Measurements from ENCODE around the gene FCN3.
A peak's percentile ranks its signal among the peaks of the same experiment; 100 is the strongest.

Gene FCN3

DNA sequence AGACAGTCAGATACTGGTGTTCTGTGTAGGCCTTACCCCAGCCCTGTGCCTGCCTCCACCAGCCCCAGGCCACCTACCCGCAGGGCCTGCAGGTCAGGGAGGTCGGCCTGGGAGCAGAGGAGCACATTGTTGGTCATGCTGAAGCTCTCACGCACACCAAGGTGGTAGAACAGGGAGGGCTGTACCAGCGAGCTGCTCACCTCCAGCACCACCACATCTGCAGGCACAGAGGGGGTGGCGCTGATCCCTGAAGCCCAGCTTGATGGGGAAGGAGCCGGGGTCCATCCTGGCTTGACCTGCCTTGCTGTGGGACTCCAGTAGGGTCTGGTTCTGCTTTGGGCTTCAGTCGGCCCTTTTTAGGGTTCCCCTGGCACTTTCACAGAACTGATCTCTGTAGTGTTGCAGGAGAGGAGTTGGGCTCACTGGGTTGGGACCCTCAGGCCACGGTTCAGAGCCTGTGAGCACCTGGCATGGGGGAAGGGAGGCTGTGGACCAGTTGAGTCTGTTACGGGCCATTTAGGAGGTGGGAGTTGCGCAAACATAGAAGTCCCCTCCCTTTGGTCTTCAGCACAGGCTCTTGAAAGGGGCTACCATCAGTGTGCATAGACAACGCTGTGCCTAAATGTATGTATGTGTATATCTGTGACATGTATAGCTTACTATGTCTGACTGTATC lies 9.8 kb downstream of the FCN3 start:
- no peak for DNase-seq
- Mint-ChIP-seq H3K27me3 (peaks cover 23% of the 10 kb centered on the region), H3K4me3 (peak overlapping the region; percentile 84), H3K9me3 (no peaks in the 10 kb centered on the region), H3K27ac (no peak overlapping the region), H3K4me1 (peaks cover 50% of the 10 kb centered on the region), H3K36me3 (no peaks in the 10 kb centered on the region)
- CTCF ChIA-PET: interaction anchor here (0.8 to 8.4 kb wide), 9 partner anchors 8 to 319 kb away, joined by 3 to 96 read pairs (median 9); partner anchors contain the start of gene GPR3

DNA sequence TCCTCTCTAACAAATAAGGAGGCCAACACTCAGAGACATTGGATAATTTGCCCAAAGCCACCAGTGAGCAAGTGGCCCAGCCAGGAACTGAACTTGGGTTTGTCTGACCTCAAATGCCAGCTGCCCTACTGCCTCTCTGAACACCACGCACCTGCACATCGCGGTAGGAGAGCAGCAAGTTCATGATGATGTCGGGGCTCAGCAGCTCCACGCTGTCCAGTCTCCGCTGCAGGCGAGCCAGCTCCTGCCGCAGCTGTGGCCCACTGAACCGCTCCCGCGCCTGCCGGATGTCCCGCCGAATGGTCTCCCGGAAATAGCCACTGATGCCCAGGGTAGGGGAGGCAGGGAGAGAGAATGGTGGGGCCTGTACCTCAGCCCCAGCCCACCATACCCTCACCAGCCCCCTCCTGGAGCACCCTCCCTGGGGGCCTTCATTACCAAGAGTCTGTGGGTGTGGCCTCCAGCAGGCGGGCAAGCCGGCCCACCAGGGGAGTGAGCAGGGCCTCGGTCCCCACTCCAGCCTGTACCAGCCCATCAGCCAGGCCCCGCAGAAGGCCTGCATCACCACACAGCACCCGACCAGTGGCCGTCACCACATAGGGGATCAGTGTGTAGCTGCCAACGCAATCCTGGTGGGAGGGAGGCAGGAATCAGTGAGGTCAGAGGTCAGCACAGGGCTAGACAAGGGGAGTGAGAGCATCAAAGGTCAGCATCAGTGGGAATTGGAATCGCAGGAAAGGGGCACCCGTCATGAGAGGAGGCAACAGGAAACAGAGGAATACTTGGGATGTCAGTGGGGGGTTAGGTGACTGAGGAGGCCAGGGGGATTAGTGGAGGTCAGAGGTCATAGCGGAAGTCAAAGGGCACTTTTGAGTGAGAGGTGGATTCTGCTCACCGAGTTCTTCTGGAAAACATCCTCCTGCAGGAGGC lies 10.6 kb downstream of the FCN3 start:
- Mint-ChIP-seq H3K27ac (no peak overlapping the region), H3K4me3 (peak overlapping the region; percentile 6), H3K27me3 (peaks cover 28% of the 10 kb centered on the region), H3K9me3 (no peaks in the 10 kb centered on the region), H3K4me1 (peaks cover 50% of the 10 kb centered on the region), H3K36me3 (no peaks in the 10 kb centered on the region)
- CTCF ChIA-PET: interaction anchor here (2.9 to 3.8 kb wide), 2 partner anchors 18 to 23 kb away, joined by 9 to 28 read pairs; no protein-coding TSS in a partner anchor
- DNase-seq: no peak

DNA sequence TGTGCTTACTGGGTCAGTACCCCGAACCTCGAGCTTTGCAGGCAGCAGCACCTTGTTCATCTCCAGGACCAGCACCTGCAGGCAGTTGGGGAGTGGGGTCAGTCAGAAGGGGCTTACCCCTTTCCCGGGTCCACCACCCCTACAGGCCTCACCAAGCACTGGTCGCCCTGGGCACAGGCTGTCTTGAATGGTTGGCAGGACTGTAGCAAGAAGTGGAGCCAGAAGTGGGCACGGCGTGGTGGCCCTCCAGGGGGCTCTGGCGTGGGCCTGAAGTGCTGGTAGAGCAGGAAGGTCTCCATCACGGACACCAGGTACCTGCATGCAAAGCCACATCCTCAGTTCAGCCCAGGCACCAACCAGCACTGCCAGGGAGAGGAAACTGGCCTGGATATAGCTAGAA lies 13.1 kb downstream of the FCN3 start:
- Mint-ChIP-seq H3K9me3 (no peaks in the 10 kb centered on the region), H3K4me3 (no peak overlapping the region), H3K36me3 (no peaks in the 10 kb centered on the region), H3K4me1 (peaks cover 49% of the 10 kb centered on the region), H3K27ac (no peak overlapping the region), H3K27me3 (peaks cover 39% of the 10 kb centered on the region)
- no peak for DNase-seq
- CTCF ChIA-PET: interaction anchor here (0.6 to 1.2 kb wide), 3 partner anchors 19 to 369 kb away, joined by 3 to 5 read pairs (median 3); partner anchors contain the start of gene SYTL1

DNA sequence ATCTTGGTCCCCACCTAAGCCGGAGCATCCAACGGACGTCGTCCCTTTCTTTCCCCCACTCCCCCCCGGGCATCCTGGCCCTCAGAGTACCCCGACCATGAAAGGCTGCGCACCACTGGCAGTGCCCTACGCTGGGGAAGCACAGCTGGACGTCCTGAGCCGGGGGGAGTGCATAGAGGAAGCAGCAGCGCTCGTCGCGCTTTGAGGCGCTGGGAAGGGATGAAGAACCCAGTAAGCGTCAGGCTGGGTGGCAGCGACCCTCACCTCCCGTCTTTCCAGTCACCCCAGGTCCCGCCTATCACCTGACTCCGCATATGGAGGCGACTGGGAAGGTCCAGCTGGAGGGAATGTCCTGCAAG lies 13.6 kb downstream of the FCN3 start:
- H3K36me3 Mint-ChIP-seq: no peaks in the 10 kb centered on the region
- peaks cover 39% of the 10 kb centered on the region for H3K27me3 Mint-ChIP-seq
- no peak for DNase-seq
- peaks cover 54% of the 10 kb centered on the region for H3K4me1 Mint-ChIP-seq
- no peaks in the 10 kb centered on the region for H3K9me3 Mint-ChIP-seq
- peak overlapping the region; percentile 26 for H3K4me3 Mint-ChIP-seq
- CTCF ChIA-PET: interaction anchor here (0.6 to 1.3 kb wide), 2 partner anchors 28 to 370 kb away, joined by 3 to 5 read pairs; no protein-coding TSS in a partner anchor
- H3K27ac Mint-ChIP-seq: no peak overlapping the region

DNA sequence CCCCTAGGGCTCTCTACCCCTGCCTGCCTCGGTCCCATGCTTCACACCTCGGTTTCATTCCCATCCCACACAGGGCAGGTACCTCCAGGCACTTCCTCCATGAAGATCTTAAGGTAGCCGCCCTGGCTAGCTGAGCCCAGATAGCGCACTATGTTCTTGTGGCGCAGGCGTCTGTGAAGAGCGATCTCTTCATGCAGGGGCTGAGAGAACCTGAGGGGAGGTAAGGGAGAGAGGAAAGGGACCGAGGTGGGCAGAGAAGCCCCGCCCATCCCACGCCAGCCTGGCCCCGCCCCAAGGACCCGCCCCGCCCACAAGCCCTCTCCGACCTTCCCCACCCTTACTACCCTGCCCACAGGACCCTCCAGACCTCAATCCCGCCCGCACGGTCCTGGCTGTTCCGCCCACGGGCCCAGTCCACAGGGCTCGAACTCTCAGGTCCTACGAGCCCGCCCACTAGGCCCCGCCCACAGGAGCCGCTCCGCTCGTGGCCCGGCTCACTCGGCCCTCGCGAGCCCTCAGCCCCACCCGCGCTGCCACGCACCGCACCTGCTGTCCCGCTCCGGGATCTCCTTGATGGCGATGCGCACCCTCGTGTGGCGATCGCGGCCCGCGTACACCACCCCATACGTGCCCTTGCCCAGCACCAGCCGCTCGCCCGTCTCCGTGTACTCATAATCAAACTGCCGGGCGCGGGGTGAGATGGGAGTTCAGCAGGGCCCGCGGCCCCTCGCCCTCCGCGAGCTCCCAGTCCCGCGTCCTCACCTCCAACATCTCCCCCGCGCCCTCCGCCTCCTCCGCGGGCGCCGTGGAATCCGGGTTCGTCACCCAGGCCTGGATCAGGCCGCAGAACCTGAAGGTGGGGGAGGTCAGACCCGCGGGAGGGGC lies 14.2 kb downstream of the FCN3 start:
- no peaks in the 10 kb centered on the region for H3K36me3 Mint-ChIP-seq
- no peaks in the 10 kb centered on the region for H3K9me3 Mint-ChIP-seq
- CTCF ChIA-PET: interaction anchor here (1.3 to 8.0 kb wide), 2 partner anchors 9 to 28 kb away, joined by 5 to 96 read pairs; partner anchors contain the start of gene MAP3K6
- H3K4me3 Mint-ChIP-seq: peak overlapping the region; percentile 13
- peak; percentile 71 for DNase-seq
- H3K27ac Mint-ChIP-seq: no peak overlapping the region
- H3K4me1 Mint-ChIP-seq: peaks cover 54% of the 10 kb centered on the region
- H3K27me3 Mint-ChIP-seq: peaks cover 39% of the 10 kb centered on the region

DNA sequence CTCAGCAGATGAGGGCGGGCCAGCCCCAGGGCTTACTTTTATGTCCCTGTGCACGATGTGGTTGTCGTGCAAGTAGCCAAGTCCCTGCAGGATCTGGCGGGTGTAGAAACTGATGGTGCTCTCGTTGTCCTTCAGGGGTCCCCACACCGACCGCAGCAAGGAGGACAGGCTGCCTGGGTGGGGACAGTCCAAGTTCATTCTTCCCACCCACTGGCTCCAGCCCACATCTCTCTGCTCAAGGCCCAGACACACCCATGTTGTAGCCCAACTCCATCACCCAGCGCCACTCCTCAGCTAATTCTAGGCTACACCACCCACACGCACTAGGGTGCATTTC lies 14.8 kb downstream of the FCN3 start:
- Mint-ChIP-seq H3K4me3 (peak overlapping the region; percentile 13), H3K9me3 (no peaks in the 10 kb centered on the region), H3K4me1 (peaks cover 48% of the 10 kb centered on the region), H3K27ac (no peak overlapping the region), H3K27me3 (peaks cover 39% of the 10 kb centered on the region), H3K36me3 (no peaks in the 10 kb centered on the region)
- CTCF ChIA-PET: interaction anchor here (0.9 to 8.0 kb wide), 4 partner anchors 9 to 35 kb away, joined by 4 to 96 read pairs (median 26); partner anchors contain the start of gene MAP3K6
- DNase-seq: no peak

DNA sequence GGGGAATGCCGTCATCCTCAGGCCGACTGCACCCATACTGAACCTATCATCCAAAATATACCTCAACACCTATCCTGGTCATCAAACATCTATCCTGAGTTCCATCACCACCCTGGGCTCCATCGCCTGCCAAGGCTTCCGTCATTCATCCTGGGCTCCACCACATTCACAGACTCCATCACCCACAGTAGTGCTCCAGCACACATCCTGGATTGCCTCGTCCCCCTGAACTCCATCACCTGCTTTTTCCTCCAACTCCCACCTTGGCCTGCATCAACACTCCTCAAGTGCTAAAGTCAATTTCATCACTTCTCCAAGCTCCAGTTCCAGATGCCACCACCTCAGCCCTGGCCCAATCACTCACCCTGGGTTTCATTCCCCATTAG lies 15.7 kb downstream of the FCN3 start:
- Mint-ChIP-seq H3K27ac (no peak overlapping the region), H3K36me3 (peaks cover 2% of the 10 kb centered on the region), H3K4me3 (no peak overlapping the region), H3K4me1 (peaks cover 41% of the 10 kb centered on the region), H3K27me3 (peaks cover 39% of the 10 kb centered on the region), H3K9me3 (no peaks in the 10 kb centered on the region)
- CTCF ChIA-PET: interaction anchor here (0.9 to 8.0 kb wide), 6 partner anchors 10 to 42 kb away, joined by 3 to 96 read pairs (median 19); partner anchors contain the start of genes GPR3 and MAP3K6
- DNase-seq: no peak

DNA sequence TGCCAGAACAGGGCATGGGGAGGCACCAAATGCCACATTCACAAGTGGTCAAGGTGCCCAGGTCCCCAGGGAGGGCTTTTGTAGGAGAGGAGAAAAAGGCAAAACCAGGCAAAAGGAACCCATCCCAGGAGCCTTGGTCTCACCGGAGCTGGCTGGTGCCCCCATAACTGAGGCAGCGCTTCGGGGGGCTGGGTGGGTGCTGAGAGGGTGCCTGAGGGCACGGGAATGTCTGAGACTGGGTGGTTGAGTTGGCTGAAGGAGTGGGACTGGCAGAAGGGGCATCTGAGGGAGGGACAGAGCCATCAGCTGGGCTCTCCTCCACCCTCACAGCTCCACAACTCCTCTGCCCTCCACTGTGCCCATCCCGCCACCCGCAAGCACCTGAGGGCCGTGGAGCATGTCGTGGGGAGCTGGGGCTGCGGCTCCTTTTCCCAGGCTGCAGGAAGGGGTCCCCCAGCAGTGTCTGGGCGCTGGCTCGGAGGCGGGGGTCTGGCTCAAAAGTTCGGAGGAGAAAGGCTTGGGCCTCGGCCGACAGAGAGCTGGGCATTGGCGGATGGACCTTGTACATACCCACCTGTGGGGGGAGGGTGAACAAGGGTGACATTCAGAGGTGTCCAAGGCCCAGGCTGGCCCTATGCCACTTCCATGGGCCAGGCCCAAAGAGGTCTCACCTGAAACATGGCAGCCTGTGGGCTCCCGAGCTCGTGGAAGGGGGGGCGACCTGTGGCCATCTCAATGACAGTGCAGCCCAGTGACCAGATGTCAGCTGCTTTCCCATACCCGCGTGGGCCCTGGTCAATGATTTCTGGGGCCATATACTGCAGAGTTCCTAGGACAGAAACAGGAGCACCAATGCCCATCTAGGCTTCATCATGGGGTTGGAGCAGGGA lies 16.3 kb downstream of the FCN3 start:
- no peak for DNase-seq
- no peaks in the 10 kb centered on the region for H3K9me3 Mint-ChIP-seq
- H3K4me1 Mint-ChIP-seq: peaks cover 41% of the 10 kb centered on the region
- peaks cover 39% of the 10 kb centered on the region for H3K27me3 Mint-ChIP-seq
- CTCF ChIA-PET: interaction anchor here (0.9 to 8.0 kb wide), 16 partner anchors 11 to 249 kb away, joined by 3 to 96 read pairs (median 10); partner anchors contain the start of genes GPR3, MAP3K6 and SYTL1
- peaks cover 4% of the 10 kb centered on the region for H3K36me3 Mint-ChIP-seq
- H3K4me3 Mint-ChIP-seq: no peak overlapping the region
- no peak overlapping the region for H3K27ac Mint-ChIP-seq

DNA sequence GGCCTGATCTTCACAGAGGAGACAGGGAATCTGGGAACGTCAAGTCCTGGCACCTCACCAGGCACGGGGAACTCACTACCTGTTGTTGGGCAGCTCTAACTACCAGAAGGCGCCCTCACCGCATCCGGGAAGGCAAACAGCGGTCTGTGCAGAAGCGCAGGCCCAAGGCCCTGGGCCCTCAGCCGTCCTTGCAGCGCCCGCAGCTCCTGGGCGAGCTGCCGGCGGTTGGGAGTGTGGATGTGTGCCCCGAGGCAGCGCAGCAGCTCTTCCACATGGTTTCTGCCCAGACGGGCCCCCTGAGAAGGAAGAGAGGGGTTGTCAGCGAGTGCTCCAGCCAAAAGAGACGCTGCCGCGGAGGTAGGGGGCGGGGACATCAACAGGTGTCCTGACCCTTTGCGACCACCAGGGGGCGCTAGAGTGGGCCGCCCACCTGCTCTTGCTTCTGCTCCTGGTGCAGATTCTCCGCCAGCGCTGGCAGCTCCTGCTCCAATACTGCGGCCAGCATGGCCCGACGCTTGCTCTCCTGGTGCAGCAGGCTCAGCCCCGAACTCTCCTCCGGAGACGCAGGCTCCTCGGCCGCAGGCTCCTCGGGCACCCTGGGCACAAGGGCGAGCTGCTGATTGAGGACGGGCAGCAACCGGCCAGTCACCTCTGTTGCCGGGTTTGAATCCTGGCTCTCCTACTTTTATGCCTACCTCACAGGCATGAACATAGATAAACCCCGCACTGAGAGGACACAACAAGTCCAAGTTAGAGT lies 17.2 kb downstream of the FCN3 start:
- peak; percentile 87 for DNase-seq
- Mint-ChIP-seq H3K36me3 (peaks cover 4% of the 10 kb centered on the region), H3K9me3 (no peaks in the 10 kb centered on the region), H3K4me1 (peaks cover 41% of the 10 kb centered on the region), H3K4me3 (peak overlapping the region; percentile 67), H3K27ac (peak overlapping the region; percentile 88), H3K27me3 (peaks cover 39% of the 10 kb centered on the region)
- CTCF ChIA-PET: interaction anchor here (0.7 to 8.0 kb wide), 23 partner anchors 9 to 250 kb away, joined by 3 to 96 read pairs (median 6); partner anchors contain the start of genes CD164L2, GPR3, MAP3K6 and SYTL1

DNA sequence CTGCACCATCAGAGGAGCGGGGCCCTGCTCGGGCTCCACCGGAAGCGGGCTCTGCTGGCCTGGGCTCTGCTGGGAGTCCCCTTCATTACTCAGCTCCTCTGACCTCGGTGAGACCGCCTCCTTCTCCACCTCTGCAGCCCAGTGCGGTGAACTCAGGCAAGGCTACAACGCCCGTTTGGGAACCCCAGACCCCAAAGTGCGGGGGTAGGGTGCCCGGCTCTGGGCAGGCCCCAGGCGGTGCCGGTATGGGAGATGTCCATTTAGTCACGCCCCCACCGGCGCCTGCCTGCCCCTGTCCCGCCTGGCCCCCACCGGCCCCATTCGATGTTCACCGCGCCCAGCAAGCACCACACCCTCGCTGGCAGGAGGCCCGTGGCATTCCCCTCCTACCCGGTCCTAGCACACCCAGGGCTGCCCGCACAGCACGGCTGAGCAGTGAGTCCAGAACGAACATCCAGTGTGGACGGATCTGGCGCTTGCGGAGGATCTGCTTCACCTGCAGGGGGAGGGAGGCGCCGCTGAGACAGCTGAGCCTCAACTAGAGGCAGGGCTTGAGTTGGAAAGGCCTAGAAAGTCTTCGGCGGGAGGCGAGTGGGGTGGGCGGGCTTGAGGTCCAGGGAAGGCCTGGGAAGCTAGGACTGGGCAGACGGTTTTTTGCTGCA lies 17.9 kb downstream of the FCN3 start:
- H3K4me3 Mint-ChIP-seq: peak overlapping the region; percentile 67
- H3K36me3 Mint-ChIP-seq: peaks cover 4% of the 10 kb centered on the region
- H3K27ac Mint-ChIP-seq: peak overlapping the region; percentile 88
- H3K27me3 Mint-ChIP-seq: peaks cover 39% of the 10 kb centered on the region
- DNase-seq: peak; percentile 35
- H3K9me3 Mint-ChIP-seq: no peaks in the 10 kb centered on the region
- CTCF ChIA-PET: interaction anchor here (0.7 to 8.0 kb wide), 24 partner anchors 8 to 251 kb away, joined by 3 to 96 read pairs (median 5); partner anchors contain the start of genes CD164L2, GPR3, MAP3K6 and SYTL1
- H3K4me1 Mint-ChIP-seq: peaks cover 41% of the 10 kb centered on the region

DNA sequence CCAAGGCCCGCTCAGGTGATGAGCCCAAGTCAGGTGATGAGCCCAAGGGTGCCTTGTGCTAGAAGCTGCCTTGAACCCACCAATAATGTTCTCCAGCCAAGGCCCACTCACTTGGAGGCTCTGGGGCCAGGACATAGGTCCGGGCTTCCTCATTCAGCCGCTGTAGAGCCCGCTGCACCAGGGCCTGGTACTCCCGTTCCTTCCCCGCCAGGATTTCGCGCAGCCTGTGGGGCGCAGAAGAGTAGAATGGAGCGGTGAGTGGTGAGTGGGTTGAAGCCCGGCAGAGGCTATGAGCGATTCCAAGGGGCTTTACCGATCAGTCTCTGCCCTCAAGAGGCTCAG lies 18.4 kb downstream of the FCN3 start:
- Mint-ChIP-seq H3K9me3 (no peaks in the 10 kb centered on the region), H3K27me3 (peaks cover 36% of the 10 kb centered on the region), H3K27ac (peak overlapping the region; percentile 72), H3K36me3 (peaks cover 5% of the 10 kb centered on the region), H3K4me1 (peaks cover 40% of the 10 kb centered on the region), H3K4me3 (peak overlapping the region; percentile 67)
- no peak for DNase-seq
- CTCF ChIA-PET: interaction anchor here (1.5 to 8.0 kb wide), 7 partner anchors 10 to 55 kb away, joined by 4 to 96 read pairs (median 25); partner anchors contain the start of gene MAP3K6
